Measurements from ENCODE around the gene UNC5A.

GRCh38 chr5:176848651-176849050, 38.3 kb downstream of the UNC5A start:
- no peak for TF ChIP-seq CTCF (IDR thresholded peaks at IDR 0.05)
- no peak for TF ChIP-seq POLR2A (IDR thresholded peaks at IDR 0.05)
